Measurements from ENCODE around the gene JADE2. TPM values are rescaled to one million over a fixed set of nuclear protein-coding genes. Genes with fewer than 3 reads are reported as not detected.

JADE2 gene
- total RNA-seq, 1 donor from 2014 or later: 21.6 TPM

DNA sequence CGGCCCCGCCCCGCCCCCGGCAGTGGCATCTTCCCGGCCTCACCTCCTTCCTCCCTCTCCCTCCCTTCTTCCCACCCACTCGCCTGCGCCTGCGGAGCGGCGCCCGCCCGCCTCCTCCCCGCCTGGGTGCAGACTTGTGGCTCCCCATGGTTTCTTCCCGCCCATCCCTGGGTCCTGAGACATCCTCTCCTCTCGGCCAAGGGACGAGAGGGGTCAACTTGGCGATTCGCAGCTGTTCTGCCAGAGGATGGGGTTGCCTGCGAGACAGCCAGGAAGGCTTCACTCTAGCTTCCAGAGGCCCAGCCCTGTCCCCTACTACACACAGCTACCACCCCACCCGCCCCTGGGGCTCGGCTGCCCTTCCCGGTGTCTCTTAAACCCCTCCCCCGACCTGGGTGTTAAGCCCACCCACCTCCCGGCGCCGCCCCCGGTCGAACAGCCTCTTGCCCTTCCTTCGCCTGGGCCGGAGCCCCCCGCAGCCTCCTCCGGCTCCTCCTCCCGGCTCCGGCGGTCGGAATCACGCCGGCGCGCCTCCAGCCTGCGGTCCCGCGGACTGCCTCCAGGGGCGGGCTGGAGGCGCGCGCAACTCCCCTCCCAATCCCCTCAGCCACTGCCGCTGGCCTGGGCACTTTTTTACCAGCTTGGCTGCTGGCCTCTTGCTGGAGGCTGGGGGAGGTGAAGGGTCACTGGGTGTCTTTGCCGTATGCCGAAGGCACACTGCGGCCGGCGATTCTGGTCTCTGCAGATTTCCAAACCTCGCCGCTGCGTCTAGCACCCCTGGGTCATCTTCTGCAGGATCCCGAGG is 1.9 kb downstream of the JADE2 start:
- no peak for DNase-seq (ENCODE audit: low read depth)
- H3K4me3 ChIP-seq (ENCODE audit: low read depth, low read length): peak overlapping the region; percentile 82
- TF ChIP-seq, protein P1, sequence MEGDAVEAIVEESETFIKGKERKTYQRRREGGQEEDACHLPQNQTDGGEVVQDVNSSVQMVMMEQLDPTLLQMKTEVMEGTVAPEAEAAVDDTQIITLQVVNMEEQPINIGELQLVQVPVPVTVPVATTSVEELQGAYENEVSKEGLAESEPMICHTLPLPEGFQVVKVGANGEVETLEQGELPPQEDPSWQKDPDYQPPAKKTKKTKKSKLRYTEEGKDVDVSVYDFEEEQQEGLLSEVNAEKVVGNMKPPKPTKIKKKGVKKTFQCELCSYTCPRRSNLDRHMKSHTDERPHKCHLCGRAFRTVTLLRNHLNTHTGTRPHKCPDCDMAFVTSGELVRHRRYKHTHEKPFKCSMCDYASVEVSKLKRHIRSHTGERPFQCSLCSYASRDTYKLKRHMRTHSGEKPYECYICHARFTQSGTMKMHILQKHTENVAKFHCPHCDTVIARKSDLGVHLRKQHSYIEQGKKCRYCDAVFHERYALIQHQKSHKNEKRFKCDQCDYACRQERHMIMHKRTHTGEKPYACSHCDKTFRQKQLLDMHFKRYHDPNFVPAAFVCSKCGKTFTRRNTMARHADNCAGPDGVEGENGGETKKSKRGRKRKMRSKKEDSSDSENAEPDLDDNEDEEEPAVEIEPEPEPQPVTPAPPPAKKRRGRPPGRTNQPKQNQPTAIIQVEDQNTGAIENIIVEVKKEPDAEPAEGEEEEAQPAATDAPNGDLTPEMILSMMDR (conservative IDR thresholded peaks at IDR 0.05; ENCODE audit: low read depth, low read length): peak; percentile 65

GRCh38 chr5:134527961-134528424 is 2.5 kb downstream of the JADE2 start:
- peak overlapping the region; percentile 82 for H3K4me3 ChIP-seq (ENCODE audit: low read depth, low read length)
- TF ChIP-seq, protein P1 (conservative IDR thresholded peaks at IDR 0.05; ENCODE audit: low read depth, low read length): no peak
- DNase-seq (ENCODE audit: low read depth): no peak

- no peak for DNase-seq (ENCODE audit: low read depth)
- TF ChIP-seq, protein P1 (conservative IDR thresholded peaks at IDR 0.05; ENCODE audit: low read depth, low read length): no peak
- H3K4me3 ChIP-seq (ENCODE audit: low read depth, low read length): no peak overlapping the region
Measured at GRCh38 chr5:134528556-134528955, 3.1 kb downstream of the JADE2 start.

- H3K4me3 ChIP-seq (ENCODE audit: low read depth, low read length): no peak overlapping the region
- DNase-seq (ENCODE audit: low read depth): no peak
- TF ChIP-seq, protein P1 (conservative IDR thresholded peaks at IDR 0.05; ENCODE audit: low read depth, low read length): no peak
Measured at GRCh38 chr5:134529460-134529859, 4.0 kb downstream of the JADE2 start.

GRCh38 chr5:134530301-134531077 is 5.0 kb downstream of the JADE2 start:
- TF ChIP-seq, protein P1 (conservative IDR thresholded peaks at IDR 0.05; ENCODE audit: low read depth, low read length): no peak
- no peak for DNase-seq (ENCODE audit: low read depth)
- H3K4me3 ChIP-seq (ENCODE audit: low read depth, low read length): no peak overlapping the region

DNA sequence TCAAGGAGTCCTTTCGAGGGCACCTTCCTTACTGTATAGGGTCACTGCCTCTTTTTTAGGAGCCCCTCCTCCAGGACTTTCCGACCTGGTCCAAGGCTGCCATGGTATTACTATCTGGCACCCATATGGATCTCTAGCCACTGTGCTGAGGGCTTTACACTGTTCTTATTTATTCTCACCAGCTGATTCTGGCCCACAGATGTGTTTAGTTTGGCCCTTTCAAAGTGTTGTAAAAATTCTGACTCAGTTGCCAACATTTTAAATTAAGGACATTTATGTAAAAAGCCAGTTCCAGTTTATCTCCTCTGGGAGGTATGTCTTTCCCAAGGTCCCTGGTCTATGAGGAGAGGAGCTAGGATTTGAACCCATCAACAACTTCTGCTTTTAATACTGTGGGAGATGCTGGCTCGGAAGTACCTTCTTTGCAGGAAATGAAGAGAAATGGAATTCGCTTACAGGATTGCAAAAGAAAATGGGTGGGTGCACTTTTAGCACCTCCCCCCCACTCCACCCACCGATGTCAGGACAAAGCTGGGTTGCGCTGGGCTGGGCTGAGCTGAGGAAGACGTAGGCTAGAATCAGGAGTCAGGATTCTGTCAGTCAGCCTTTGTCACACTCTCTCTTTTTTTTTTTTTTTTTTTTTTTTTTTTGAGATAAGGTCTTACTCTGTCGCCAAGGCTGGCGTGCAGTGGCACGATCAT is 7.8 kb downstream of the JADE2 start:
- no peak for DNase-seq (ENCODE audit: low read depth)
- no peak overlapping the region for H3K4me3 ChIP-seq (ENCODE audit: low read depth, low read length)
- TF ChIP-seq, protein P1 (conservative IDR thresholded peaks at IDR 0.05; ENCODE audit: low read depth, low read length): no peak
